ENCODE data around the gene ITGAE. TPM values are rescaled to one million over a fixed set of nuclear protein-coding genes. Genes with fewer than 3 reads are reported as not detected.
"Not testable (repeated sequence)": the region's sequence is repeated elsewhere in the genome, so short reads cannot be mapped to it uniquely, and the experiment has no call there.

ITGAE gene
- total RNA-seq, 1 donor from 2014 or later: 28.3 TPM

GRCh38 chr17:3715296-3715695, 85.7 kb downstream of the ITGAE start:
- peaks cover 30% of the 10 kb centered on the region for H3K36me3 Mint-ChIP-seq (ENCODE audit: low read depth)
- TF ChIP-seq, protein P1, sequence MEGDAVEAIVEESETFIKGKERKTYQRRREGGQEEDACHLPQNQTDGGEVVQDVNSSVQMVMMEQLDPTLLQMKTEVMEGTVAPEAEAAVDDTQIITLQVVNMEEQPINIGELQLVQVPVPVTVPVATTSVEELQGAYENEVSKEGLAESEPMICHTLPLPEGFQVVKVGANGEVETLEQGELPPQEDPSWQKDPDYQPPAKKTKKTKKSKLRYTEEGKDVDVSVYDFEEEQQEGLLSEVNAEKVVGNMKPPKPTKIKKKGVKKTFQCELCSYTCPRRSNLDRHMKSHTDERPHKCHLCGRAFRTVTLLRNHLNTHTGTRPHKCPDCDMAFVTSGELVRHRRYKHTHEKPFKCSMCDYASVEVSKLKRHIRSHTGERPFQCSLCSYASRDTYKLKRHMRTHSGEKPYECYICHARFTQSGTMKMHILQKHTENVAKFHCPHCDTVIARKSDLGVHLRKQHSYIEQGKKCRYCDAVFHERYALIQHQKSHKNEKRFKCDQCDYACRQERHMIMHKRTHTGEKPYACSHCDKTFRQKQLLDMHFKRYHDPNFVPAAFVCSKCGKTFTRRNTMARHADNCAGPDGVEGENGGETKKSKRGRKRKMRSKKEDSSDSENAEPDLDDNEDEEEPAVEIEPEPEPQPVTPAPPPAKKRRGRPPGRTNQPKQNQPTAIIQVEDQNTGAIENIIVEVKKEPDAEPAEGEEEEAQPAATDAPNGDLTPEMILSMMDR (IDR thresholded peaks at IDR 0.05): no peak
- peaks cover 7% of the 10 kb centered on the region for H3K4me1 Mint-ChIP-seq (ENCODE audit: low read depth)
- no peak overlapping the region for H3K27ac Mint-ChIP-seq (ENCODE audit: unreplicated experiment)
- H3K27me3 Mint-ChIP-seq (ENCODE audit: low read depth): no peaks in the 10 kb centered on the region
- no peak overlapping the region for H3K4me3 Mint-ChIP-seq (ENCODE audit: unreplicated experiment)
- H3K9me3 Mint-ChIP-seq (ENCODE audit: low read depth): no peaks in the 10 kb centered on the region
- DNase-seq (ENCODE audit: low spot score): no peak

DNA sequence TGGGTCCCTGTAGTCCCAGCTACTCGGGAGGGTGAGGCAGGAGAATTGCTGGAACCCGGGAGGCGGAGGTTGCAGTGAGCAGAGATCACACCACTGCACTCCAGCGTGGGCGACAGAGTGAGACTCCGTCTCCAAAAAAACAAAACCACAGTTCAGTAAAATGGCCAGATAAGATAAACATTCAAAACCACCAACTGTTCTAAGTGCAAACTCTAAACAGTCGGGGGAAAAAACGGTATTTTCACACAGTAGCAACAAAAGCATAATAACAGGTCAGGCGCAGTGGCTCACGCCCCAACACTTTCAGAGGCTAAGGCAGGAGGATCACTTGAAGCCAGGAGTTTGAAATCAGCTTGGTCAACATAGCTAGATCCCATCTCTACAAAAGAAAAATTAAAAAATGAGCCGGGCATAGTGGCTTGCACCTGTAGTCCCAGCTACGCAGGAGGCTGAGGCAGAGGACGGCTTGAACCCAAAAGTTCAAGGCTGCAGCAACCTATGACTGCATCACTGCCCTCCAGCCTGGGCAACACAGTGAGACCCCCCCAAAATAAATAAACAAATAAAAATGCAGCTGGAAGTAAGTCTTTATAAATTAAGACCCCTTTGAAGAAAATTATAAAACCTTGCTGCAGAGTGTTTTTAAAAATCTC, 88.1 kb downstream of the ITGAE start:
- DNase-seq (ENCODE audit: low spot score): no peak
- Mint-ChIP-seq H3K9me3 (ENCODE audit: low read depth) (no peaks in the 10 kb centered on the region), H3K4me1 (ENCODE audit: low read depth) (no peaks in the 10 kb centered on the region), H3K27me3 (ENCODE audit: low read depth) (no peaks in the 10 kb centered on the region), H3K4me3 (ENCODE audit: unreplicated experiment) (no peak overlapping the region), H3K36me3 (ENCODE audit: low read depth) (peaks cover 28% of the 10 kb centered on the region), H3K27ac (ENCODE audit: unreplicated experiment) (no peak overlapping the region)
- TF ChIP-seq, protein P1 (IDR thresholded peaks at IDR 0.05): no peak

- no peaks in the 10 kb centered on the region for H3K9me3 Mint-ChIP-seq (ENCODE audit: low read depth)
- DNase-seq (ENCODE audit: low spot score): no peak
- H3K4me1 Mint-ChIP-seq (ENCODE audit: low read depth): no peaks in the 10 kb centered on the region
- H3K4me3 Mint-ChIP-seq (ENCODE audit: unreplicated experiment): no peak overlapping the region
- H3K27me3 Mint-ChIP-seq (ENCODE audit: low read depth): no peaks in the 10 kb centered on the region
- H3K27ac Mint-ChIP-seq (ENCODE audit: unreplicated experiment): no peak overlapping the region
- peaks cover 16% of the 10 kb centered on the region for H3K36me3 Mint-ChIP-seq (ENCODE audit: low read depth)
- TF ChIP-seq, protein P1 (IDR thresholded peaks at IDR 0.05): no peak
These were observed 90.0 kb downstream of the ITGAE start for GRCh38 chr17:3710951-3711383.

GRCh38 chr17:3708366-3708765, 92.6 kb downstream of the ITGAE start:
- Mint-ChIP-seq H3K4me3 (ENCODE audit: unreplicated experiment) (no peak overlapping the region), H3K9me3 (ENCODE audit: low read depth) (no peaks in the 10 kb centered on the region), H3K4me1 (ENCODE audit: low read depth) (no peaks in the 10 kb centered on the region), H3K36me3 (ENCODE audit: low read depth) (peaks cover 9% of the 10 kb centered on the region), H3K27me3 (ENCODE audit: low read depth) (no peaks in the 10 kb centered on the region), H3K27ac (ENCODE audit: unreplicated experiment) (no peak overlapping the region)
- TF ChIP-seq, protein P1 (IDR thresholded peaks at IDR 0.05): no peak
- DNase-seq (ENCODE audit: low spot score): no peak

- not testable (repeated sequence) for H3K36me3 Mint-ChIP-seq (ENCODE audit: low read depth); H3K4me1 Mint-ChIP-seq (ENCODE audit: low read depth); H3K4me3 Mint-ChIP-seq (ENCODE audit: unreplicated experiment); H3K27ac Mint-ChIP-seq (ENCODE audit: unreplicated experiment); H3K9me3 Mint-ChIP-seq (ENCODE audit: low read depth); H3K27me3 Mint-ChIP-seq (ENCODE audit: low read depth); DNase-seq (ENCODE audit: low spot score)
These were observed 95.3 kb downstream of the ITGAE start for GRCh38 chr17:3705718-3705984.
